ENCODE results near the gene POLK.
"Not testable (repeated sequence)": the region's sequence is repeated elsewhere in the genome, so short reads cannot be mapped to it uniquely, and the experiment has no call there.

POLK gene

GRCh38 chr5:75552764-75553163 is 41.1 kb downstream of the POLK start:
- no peak for DNase-seq

DNA sequence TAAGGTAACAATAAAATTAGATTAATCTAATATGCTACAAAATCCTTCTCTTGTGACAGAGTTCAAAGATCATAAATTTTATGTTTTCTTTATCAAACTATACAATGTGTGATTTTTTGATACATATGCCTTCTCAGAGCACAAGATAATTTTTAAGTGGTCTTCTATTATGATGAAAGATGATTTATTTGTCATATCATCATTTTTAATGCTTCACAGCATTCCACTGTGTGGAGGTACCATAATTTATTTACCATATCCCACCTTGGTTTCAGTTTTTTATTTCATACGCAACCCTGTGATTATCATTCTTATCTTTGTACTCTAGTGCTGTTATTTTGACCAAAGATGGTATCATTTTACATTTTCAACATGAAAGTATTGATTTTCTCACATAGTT is 41.7 kb downstream of the POLK start:
- DNase-seq: no peak

GRCh38 chr5:75558221-75558620 is 46.5 kb downstream of the POLK start:
- DNase-seq: no peak

DNA sequence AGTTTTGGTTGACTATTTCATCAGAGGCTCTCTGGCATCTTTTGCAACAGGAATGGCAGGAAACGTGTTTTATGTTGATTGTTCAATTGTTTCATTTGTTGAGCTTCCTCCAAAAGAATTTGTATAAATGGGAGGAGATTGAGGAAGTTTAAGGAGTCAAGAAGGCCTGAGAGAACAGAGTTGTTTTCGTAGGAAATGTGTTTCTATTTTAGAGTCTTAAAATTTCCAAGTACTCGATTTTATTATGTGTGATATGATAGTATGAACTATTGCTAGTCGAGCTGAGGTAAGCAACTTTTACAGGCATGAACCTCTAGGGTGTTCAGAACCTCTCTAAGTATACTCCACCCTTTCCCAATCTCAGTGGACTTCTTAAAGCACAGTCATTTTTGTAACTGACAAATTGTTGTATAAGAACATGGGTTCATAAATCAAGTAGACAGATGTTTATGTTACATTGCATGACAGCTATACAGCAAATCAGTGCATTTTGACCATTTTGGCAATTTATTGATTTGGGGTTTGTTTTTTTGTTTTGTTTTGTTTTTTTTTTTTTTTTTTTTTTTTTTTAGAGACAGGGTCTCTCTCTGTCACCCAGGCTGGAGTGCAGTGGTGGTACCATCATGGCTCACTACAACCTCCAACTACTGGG is 47.4 kb downstream of the POLK start:
- DNase-seq: no peak

DNA sequence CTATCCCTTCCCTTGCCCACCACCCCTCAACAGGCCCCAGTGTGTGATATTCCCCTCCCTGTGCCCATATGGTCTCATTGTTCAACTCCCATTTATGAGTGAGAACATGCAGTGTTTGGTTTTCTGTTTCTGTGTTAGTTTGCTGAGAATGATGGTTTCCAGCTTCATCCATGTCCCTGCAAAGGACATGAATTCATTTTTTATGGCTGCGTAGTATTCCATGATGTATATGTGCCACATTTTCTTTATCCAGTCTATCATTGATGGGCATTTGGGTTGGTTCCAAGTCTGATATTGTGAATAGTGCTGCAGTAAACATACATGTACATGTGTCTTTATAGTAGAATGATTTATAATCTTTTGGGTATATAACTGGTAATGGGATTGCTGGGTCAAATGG is 49.0 kb downstream of the POLK start:
- DNase-seq: not testable (repeated sequence)

GRCh38 chr5:75565991-75566709 is 54.5 kb downstream of the POLK start:
- not testable (repeated sequence) for DNase-seq

DNA sequence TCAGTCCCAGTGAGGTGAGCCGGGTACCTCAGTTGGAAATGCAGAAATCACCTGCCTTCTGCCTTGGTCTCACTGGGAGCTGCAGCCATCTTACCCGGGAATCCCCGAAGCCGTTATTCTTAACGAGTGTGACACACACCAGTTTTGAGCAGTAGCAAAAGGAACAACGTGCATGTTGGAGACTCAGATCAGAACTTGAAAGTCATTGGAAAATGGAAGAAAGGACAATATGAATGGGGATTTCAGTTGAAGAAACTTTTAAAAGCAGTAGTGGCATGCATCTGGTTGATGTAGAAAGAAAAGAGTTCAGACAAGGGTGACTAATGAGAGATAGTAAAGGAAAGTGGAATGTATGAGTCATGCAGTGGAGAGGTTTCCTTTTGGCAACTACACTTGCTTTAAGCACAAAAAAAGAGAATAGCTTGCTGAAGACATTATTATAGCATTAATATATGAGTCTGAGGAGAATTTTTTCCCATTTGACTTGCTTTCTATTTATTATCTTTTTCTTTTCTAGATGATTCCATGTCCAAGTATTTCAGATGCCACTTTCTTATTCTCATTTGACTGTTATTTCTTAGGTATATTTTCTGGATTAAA is 55.1 kb downstream of the POLK start:
- peak; percentile 39 to 44 for DNase-seq

GRCh38 chr5:75567710-75568109 is 56.0 kb downstream of the POLK start:
- DNase-seq: no peak

GRCh38 chr5:75568202-75568601 is 56.5 kb downstream of the POLK start:
- DNase-seq: no peak

DNA sequence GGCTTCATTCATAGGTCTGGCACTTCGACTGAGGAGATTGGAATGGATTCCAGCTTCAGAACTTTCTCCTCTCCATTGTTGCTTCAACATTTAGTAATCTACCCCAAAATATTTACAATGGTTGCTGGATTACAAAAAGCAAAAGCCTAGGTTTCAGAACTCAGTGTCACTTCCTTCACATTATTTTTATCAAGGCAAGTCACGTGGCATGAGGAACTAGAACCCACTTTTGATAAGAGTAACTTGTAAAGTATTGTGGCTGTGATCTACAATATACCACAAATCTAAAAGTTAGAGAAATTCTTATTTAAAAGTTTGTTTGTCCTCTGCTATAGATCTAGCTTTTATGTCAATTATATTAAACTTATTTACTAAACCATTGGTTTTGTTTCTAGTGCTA is 59.9 kb downstream of the POLK start:
- no peak for DNase-seq

DNA sequence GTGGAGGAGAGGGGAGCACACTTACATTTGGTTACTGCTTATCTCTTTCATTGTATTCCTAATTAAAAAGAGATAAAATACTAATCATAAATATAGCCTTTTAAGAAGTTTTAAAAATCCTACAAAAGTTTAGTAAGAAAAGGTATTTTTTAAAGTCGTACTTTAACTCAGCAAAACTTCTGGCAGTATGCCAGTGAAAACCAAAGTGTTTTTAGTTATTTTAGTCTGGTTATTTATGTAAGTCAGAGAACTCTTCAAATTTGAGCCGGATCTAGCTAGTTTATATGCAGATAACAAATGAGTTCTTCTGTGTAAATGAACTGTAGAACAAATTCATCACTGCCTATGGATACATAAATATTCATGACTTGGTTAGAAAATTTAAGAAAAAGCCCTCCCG is 63.1 kb downstream of the POLK start:
- no peak for DNase-seq

GRCh38 chr5:75578280-75578679 is 66.6 kb downstream of the POLK start:
- DNase-seq: not testable (repeated sequence)

- DNase-seq: no peak
Observed at GRCh38 chr5:75584641-75585040, 73.0 kb downstream of the POLK start.

- no peak for DNase-seq
Observed at GRCh38 chr5:75588666-75589065, 77.0 kb downstream of the POLK start.

GRCh38 chr5:75600535-75600934 is 88.8 kb downstream of the POLK start:
- DNase-seq: no peak

GRCh38 chr5:75601567-75601966 is 89.9 kb downstream of the POLK start:
- DNase-seq: no peak

- DNase-seq: no peak
Observed at GRCh38 chr5:75601996-75602395, 90.3 kb downstream of the POLK start.

GRCh38 chr5:75603371-75603770 is 91.7 kb downstream of the POLK start:
- no peak for DNase-seq

GRCh38 chr5:75603821-75604220 is 92.1 kb downstream of the POLK start:
- no peak for DNase-seq

DNA sequence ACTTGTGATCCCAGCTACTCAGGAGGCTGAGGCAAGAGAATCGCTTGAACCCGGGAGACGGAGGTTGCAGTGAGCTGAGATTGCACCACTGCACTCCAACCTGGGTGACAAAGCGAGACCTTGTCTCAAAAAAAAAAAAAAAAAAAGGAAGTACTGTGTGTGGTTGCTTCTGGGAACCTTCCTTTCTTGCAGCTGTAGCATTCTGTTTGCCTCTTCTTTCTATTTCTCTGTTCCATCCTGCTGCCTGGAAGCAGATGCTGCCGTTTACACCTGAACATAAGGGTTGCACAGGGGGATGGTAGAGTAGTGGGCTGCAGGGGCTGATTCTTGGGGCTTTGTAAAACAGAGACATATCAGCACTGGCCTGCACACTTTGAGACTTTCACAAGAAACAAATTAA is 95.7 kb downstream of the POLK start:
- DNase-seq: not testable (repeated sequence)

DNA sequence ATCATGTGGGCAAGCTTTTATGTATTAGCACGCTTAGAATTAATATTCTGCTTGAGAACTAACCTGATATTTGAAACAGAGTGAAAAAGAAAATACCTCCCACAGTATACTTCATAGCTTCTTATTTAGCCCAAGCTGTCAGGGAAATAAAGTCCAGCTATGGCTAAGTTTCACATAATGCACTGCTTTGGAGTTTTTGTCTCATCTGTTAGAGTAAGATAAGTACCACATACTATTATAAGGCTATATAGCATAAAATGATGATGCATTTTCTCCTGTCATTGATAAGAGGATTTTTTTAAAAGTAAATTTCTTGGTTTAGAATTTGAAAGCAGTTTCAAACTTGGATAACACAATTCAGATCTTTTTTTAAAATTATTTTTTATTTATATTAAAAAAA is 97.2 kb downstream of the POLK start:
- DNase-seq: no peak

DNA sequence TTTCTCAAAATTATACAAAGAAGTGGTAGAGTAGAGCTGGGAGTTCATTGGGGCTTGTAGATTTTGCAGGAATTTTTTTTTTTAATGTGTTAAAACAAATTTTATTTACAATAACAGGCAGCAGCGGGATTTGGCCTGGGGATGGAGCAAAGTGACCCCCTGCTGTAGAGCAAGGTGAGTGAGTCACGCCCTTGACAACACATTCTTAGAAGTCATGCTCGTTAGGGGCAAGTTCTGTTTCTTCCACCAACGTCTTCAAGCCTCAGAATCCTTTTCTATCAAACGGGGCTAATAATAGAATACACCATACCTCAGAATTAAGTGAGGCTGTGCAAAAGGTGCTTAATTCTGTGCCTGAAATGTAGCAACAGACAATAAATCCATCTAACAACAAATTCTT is 98.5 kb downstream of the POLK start:
- no peak for DNase-seq

DNA sequence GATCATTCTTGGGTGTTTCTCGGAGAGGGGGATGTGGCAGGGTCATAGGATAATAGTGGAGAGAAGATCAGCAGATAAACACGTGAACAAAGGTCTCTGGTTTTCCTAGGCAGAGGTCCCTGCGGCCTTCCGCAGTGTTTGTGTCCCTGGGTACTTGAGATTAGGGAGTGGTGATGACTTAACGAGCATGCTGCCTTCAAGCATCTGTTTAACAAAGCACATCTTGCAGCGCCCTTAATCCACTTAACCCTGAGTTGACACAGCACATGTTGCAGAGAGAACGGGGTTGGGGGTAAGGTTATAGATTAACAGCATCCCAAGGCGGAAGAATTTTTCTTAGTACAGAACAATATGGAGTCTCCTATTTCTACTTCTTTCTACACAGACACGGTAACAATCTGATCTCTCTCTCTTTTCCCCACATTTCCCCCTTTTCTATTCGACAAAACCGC is 99.2 kb downstream of the POLK start:
- not testable (repeated sequence) for DNase-seq
